CD4-positive, alpha-beta T cell treated with Interferon gamma for 1 hour (primary cell): Measurements from ENCODE around the gene PNPLA3.

Source experiments
- DNase-seq: peaks from one replicate; pipeline ENCODE4 v3.0.0-alpha.2; 2020

The PNPLA3 gene

DNA sequence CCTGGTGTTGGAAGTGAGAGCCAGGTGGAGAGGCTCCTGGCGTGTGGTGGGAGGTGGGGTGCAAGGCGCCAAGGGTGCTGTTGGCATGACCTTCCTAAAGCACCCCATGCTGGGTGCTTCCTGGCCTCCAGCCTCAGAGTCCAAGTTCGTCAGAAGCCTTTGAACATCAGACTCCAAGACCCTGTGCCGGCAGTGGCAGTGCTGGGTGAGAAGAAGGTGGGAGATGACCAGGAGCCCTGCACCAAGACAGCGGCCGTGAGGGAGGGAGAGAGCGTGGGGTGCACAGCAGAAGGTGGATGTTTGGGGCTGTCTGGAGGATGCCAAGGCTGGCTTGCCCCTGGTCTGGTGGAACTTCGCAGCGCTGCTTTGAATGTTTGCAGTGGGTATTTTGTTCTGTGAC, 70.8 kb downstream of the PNPLA3 start:
- DNase-seq, result no peak

DNA sequence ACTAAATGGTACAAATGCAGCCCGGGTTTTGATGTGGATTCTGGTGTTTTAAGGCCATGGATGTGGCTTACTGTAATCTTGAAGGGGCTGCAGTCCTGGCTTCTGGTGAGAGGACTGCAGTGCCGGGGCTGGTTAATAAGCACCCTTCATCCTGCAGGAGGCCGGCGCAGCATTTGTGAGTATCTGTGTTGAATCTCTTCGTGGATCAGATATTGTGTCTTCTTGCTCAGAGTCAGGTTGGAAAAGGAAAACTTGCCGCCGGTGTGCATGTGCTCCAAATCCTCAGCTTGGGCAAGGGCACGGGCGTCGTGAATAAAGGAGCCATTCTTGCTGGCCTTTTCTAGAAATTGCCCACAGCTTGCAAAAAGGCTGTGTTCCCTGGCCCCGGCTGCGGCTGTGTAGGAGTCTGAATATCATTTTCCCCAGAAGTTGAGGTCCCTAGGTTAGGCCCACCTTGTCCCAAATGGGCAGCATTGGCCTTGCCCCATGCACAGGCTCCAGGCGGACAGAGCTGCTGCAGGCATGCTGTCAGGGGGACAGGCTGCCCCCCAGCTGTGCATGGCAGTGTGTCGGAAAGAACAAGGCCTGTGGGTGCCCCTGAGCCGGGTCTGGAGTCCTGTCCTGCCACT, 71.6 kb downstream of the PNPLA3 start:
- no peak for DNase-seq

DNA sequence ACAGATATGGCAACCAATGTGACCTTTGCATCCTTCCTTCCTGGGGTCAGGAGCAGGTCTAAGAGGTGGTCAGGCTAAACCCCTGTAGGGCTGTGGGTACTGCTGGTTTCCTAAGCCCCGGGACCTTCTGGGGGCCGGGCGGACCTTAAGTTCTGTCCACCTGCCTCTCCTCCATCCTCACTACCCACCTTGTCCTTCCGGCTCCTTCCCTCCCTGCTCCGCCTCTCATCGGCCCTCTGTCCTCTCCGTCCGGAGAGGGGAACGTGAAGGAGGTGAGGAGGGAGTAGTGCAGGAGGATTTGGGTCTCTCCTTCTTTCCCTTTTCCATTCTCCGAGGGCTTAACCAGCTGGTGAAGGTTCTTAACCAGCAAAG, 72.2 kb downstream of the PNPLA3 start:
- no peak for DNase-seq

DNA sequence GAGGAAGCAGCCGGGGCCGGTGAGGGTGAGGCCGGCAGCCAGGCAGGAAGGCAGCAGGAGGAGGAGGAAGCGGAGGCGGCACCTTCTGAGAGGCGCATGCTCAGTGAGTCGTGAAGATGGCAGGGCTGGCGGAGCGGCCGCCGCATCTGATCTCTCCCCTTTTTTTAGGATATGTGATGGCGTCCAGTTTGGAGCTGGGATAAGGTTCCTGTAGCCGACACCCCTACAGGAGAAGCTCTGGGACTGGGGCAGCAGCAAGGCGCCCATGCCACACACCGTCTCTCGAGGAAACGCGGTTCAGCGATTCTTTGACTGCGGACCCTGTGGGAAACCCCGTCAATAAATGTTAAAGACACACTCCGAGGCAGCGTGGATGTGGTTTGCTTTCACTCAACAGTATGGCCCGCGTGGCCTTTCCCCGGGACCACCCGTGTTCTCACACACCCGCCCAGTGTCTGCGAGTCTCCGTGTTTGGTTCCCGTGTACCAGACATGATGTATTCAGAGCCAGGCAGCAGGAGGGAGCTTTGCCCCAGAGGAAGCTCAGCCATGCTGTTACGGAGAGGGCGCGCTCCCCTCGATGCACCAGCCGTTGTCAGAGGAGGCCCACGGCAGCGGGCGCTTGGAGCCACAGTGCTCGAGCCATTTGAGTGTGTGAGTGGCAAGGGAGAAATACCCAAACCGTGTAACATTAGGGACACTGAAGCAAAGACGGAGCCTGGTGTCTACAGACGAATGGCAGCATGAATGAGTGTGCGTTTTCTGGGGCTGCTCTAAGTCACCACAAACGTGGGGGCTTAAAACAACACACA, 72.8 kb downstream of the PNPLA3 start:
- peak; percentile 79 for DNase-seq

DNA sequence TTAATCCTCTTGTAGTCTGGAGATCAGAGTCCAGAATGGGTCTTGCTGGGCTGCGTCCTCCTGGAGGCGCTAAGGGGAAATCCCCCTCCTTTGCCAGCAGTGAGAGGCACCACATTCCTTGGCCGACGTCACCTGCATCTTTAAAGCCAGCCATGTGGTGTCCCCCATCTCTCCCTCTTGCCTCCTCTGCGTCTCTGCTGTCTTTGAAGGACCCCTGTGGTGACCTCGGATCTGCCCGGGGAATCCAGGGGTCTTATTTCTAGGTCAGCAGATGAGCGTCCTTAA, 73.3 kb downstream of the PNPLA3 start:
- no peak for DNase-seq
